NK-92 (cell line): ENCODE data around the gene GPR150.

ENCODE experiments used
- DNase-seq: peaks from one replicate; lab custom pipeline; 2025; ENCODE audit not compliant: unreplicated experiment; lab: John Stamatoyannopoulos, UW

The GPR150 gene

DNA sequence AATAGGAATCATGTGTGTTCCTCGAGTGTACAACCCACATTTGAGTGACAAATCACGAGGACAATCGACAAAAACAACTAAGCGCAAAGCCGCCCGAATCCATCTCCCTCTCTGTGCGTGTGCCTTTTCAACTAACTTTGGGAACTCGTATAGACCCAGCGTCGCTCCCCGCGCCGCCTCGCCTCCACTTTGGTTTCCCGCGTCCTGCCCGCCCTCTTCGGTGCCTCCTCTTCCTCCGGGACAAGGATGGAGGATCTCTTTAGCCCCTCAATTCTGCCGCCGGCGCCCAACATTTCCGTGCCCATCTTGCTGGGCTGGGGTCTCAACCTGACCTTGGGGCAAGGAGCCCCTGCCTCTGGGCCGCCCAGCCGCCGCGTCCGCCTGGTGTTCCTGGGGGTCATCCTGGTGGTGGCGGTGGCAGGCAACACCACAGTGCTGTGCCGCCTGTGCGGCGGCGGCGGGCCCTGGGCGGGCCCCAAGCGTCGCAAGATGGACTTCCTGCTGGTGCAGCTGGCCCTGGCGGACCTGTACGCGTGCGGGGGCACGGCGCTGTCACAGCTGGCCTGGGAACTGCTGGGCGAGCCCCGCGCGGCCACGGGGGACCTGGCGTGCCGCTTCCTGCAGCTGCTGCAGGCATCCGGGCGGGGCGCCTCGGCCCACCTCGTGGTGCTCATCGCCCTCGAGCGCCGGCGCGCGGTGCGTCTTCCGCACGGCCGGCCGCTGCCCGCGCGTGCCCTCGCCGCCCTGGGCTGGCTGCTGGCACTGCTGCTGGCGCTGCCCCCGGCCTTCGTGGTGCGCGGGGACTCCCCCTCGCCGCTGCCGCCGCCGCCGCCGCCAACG is at the start of gene GPR150:
Gene GPR150, plus strand, starts transcription at position 58 of the 840 bp plus-strand sequence. Its CDS starts 189 bp downstream, at position 247.
- DNase-seq, result no peak

DNA sequence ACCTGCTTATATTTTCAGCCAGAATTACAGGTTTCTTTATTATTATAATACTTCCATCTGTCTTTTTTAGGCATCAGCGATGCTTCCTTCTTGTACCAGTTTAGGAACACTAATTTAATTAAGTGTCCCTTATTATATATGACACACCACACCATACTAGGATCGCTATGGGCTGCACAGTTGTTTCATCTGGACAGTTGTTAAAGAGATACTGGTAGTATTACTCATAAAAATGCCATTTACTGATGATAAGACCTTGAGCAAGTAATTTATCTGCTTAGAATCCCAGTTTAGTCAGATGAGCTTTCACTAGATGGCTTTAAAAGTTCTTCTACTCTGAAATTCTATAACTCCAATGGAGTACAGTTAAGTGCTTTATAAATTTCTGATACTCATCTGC is 47.9 kb upstream of the GPR150 start:
- no peak for DNase-seq

DNA sequence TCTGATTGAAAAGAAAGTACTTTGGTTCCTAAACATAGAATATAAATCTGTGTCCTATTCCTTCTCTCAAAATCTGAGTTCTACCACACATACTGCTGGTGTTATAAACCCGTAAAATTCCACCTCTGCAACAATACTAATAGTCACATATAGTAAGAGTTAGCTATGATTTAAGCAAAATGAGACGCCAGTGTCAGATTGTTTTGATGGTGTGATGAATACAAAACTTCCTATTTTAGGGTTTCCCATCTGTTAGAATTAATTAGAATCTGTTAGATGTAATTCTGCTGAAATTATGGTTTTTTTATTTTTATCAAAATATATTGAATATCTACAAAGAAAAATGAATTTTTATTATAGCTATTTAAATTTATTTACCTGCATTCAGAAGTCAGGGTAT is 38.3 kb upstream of the GPR150 start:
- DNase-seq, result no peak

DNA sequence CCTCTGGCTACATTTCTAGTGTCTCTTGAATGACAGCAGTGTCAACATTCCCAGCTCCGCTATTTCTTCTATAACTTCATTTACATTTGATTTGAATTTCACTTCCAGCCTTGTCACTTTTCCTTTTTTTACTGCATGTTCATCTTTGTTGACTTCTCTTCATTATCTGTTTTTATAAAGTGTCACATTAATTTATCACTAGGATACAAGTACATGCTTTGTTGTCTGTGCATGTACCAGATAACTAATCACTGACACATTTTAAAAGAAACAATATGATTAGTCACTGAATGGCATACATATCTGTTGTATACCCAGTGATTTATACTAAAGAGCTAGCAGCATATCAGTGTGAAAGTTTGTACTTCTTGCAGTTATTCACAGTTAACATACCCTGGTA is 35.9 kb upstream of the GPR150 start:
- DNase-seq, result no peak

DNA sequence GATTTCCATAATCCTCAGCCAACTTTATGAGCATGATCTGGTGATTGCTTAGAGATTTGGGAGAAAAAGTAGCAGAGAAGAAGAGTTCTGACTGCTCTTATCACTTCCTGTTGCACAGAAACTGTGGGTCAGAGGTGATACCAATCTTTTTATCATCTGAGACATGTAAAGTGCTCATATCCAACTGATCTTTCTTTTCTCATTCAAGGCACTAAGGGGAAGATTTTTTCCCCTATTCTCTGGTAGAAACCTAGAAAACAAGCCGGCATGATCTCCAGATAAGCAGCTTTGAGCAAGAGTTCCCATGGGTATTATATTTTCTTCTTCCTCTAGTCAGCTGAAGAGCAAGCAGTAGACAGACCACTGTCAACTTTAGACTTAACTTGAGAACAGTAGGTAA is 29.0 kb upstream of the GPR150 start:
- DNase-seq, result no peak

DNA sequence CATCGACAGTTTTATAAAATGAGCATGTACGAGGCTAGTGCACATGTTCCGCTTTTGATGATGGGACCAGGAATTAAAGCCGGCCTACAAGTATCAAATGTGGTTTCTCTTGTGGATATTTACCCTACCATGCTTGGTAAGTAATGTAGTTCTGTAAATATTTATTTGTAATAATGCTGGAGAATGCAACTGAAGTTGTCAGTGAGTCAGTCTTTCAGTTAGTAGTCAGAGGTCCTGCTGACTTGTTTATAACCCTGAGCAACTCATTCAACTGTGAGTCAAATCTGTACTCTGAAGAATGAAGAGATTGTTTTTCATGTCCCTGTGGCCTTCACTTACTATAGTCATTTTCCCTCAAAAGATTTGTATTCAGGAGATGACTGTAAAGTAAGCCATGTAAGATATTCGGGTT is 28.4 kb upstream of the GPR150 start:
- no peak for DNase-seq

DNA sequence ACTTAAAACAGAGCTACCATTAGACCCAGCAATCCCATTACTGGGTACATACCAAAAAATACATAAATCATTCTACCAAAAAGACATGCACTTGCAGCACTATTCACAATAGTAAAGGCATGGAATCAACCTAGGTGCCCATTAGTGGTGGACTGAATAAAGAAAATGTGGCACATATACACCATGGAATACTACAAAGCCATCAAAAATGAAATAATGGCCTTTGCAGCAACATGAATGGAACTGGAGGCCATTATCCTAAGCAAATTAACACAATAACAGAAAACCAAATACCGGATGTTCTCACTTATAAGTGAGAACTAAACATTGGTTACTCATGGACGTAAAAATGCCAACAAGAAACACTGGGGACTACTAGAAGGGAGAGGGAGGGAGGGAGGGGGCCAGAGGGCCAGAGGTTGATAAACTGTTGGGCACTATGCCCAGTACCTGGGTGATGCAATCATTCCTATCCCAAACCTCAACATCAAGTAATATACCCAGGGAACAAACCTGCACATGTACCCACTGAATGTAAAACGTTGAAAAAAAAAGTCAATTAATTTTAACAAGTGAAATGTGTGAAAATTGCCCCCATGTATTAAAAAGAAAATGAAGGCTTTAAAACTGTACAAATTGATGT is 24.5 kb upstream of the GPR150 start:
- DNase-seq, result no peak

DNA sequence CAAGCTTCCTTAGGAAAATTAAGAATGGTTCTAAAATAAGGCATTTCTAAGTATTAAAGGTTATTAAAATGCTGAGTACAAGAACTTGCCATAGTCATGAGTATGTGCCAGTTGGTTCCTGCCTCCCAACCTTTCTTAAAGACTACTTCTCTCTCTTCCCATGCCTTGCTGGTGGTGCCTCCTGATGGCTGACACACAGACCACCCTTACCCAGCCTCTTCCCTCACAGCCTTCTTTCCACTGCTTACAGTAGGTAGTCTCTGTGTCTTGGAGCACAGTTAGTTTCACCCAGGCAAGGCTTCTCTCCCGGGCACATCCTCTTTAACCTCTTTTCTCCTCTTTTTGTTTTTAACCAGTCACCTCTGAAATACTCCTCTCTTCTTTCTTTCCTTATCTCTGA is 20.6 kb upstream of the GPR150 start:
- DNase-seq, result no peak

DNA sequence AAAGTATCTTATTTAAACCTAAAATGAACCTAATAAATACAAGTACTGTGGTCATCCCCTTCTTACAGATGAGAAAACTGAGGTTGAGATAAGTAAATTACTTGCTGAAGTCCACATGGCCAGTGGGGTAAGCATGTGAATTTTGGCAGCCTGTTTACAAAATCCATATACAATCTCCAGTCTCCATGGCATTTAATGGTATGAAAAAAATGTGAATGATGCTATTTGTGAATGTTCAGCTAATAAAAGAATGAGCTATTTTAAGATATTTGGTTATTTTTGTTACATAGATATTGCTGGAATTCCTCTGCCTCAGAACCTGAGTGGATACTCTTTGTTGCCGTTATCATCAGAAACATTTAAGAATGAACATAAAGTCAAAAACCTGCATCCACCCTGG is 19.3 kb upstream of the GPR150 start:
- DNase-seq, result no peak

DNA sequence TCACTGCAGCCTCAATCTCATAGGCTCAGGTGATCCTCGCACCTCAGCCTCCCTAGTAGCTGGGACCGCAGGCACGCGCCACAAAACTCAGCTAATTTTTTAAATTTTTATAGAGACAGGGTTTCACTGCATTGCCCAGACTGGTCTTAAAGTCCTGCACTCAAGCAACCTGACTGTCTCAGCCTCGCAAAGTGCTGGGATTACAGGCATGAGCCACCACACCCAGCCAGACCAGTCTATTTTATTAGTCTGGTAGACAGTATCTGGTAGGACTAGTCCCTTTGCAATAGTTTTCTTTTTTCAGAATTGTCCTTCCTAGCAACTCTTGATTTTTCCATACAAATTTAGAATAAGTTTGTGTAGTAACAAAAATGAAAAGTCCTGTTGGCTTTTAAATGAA is 14.1 kb upstream of the GPR150 start:
- DNase-seq, result no peak

DNA sequence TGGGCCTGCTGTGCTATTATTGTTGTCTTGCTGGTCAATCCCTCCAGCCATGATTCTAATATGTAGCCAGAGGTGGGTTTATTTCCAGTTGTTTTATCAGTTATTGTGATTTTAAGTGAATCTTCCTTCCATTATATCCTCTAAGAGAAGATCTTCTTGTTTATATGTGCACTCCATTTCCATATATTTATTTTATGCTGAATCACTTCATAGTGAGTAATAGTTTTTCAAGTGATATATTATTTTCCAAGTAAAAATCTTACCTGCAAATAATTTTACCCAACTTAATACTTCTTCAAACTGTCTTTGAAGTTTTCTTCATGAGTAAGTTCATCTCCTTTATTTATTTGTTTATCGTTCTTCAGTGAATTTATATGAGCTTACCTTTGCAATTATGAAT is 13.5 kb upstream of the GPR150 start:
- DNase-seq, result no peak

DNA sequence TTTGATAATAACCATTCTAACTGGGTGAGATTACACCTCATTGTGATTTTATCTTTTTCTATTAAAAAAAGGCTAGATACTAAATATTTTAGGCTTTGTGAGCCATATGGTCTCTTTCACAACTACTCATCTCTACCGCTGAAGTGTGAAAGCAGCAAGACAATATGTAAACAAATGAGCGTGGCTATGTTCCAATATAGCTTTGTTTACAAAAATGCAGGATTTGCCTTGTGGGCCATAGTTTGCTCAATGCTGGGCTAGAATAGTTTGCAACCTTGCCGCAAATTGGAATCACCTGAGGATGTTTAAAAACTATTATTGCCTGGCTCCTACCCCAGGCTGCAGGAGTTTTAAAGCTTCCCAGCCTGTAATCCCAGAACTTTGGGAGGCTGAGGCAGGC is 10.2 kb upstream of the GPR150 start:
- DNase-seq, result no peak

DNA sequence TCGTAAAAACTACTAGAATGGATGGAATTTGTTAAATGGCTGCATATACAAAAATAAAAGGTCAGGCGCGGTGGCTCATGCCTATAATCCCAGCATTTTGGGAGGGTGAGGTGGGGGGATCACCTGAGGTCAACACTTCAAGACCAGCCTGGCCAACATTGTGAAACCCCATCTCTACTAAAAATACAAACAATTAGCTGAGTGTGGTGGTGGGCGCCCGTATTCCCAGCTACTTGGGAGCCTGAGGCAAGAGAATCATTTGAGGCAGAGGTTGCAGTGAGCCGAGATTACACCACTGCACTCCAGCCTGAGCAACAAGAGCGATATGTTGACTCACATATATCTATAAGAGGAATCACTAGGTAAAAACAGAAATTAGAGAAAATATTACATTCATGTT is 9.3 kb upstream of the GPR150 start:
- no peak for DNase-seq

DNA sequence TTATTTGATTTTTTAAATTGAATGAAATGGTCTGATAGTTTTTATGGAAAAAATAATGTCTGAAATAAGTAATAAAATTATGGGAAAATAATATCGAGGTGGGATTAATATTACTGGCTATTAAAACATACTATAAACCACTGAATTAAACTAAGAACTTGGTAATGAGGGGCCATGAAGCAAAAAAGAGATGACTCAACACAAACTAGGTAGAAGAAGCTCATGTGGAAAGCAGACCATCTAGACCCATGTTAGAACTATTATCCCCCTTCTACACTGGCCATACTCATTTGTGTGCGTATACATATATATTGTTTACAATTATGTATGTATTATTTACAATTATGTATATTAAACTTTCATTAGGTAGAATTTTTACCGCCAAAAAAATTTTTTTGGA is 8.5 kb upstream of the GPR150 start:
- no peak for DNase-seq

DNA sequence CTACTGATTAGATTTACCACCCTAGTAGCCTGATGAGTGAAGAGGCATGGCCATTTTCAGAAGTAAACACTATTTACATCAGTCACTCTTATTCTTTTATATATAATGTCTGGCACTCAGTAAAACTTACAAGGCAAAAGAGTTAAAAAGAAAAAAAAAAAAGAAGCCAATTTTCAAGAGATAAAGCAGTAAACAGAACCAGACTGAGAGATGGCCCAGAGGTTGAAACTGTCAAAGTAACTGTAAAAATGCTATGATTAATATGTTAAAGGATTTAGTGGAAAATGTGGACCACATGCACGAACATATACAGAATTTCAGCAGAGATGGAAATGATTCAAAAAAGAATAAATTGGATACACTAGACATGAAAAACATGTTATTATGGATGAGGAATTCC is 6.4 kb upstream of the GPR150 start:
- no peak for DNase-seq

DNA sequence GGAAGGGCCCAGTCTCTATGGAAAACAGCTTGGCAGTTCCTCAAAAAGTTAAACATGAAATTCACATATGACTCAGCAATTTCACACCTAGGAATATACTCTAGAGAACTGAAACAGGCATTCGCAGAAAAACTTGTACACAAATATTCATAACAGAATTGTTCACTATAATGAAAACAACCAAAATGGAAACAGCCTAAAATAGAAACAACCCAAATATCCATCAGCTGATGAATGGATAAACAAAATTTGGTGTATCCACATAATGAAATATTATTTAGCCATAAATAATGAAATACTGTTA is 4.8 kb upstream of the GPR150 start:
- DNase-seq, result no peak

DNA sequence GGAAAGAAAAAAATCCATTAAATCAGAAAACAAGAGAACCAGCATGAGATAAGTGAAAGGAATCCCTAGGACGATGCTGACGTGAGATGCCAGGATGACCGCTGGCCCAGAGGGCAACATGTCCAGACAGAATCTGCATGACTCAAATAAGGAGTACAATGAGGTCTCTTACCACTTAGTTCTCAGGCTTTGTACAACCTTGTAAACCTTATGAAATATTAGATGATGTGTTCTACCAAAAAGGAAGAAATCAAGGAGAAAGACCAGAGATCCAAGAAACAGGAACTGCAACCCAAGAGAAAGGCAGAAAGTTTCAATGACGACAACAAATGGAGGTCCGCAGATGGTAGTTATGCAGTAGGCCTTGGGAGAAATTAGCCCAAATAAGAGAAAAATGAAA is 2.8 kb upstream of the GPR150 start:
- no peak for DNase-seq

DNA sequence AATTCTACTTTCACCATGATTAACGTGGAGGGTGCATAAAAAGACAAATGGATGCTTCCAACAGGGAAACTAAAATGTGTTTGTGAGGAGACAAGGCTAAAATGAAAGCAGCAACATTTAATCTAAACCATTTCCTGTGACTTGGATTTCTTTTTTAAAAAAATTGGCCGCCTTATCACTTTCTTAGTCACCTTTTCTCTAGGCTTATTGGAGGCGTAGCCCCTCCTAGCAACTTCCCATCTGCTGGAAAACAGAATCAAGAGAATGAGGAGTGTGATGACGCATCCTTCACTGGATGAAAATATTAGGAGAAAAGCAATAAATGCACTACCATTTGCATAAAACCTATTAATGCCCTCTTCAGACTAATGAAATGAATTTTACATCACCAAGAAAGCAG is 791 bp upstream of the GPR150 start:
- no peak for DNase-seq

DNA sequence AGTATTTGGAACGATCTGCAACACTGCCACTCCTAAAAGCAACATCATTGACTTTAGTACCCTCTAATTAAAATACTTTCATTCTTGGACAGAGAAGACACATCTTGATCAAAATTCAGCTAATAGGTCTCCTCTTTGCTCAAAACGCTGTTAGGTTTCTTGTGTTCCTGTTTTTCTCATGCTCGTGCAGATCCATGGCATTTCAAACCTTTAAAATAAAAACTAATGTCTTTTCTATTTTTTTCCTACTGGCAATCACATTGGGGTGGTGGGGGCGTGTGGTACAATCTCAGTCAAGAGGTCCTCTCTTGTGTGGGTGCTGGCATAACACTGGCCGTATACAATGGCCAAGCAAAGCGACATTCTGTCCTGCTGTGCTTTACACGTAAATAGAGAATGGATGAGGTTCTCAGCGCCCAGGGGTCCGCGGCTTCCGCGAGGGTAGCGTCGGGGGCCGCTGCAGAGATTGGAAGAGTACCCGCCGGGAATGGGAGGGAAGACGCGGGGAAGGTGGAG is 315 bp upstream of the GPR150 start:
- no peak for DNase-seq

DNA sequence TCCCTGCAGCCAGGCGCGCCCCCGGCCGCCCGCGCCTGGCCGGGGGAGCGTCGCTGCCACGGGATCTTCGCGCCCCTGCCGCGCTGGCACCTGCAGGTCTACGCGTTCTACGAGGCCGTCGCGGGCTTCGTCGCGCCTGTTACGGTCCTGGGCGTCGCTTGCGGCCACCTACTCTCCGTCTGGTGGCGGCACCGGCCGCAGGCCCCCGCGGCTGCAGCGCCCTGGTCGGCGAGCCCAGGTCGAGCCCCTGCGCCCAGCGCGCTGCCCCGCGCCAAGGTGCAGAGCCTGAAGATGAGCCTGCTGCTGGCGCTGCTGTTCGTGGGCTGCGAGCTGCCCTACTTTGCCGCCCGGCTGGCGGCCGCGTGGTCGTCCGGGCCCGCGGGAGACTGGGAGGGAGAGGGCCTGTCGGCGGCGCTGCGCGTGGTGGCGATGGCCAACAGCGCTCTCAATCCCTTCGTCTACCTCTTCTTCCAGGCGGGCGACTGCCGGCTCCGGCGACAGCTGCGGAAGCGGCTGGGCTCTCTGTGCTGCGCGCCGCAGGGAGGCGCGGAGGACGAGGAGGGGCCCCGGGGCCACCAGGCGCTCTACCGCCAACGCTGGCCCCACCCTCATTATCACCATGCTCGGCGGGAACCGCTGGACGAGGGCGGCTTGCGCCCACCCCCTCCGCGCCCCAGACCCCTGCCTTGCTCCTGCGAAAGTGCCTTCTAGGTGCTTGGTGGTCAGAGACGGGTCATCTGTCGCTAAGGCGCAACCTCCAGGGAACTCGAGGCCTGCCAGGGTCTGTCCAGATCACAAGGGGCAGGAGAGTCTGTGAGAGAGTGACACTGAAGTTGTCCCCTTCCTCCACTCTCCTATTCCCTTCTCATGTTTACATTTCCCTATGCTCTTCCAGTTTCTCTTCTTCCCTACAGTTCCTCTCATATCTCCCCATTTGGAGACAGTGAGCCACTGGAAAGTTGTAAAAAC is 1.3 kb downstream of the GPR150 start:
- DNase-seq, result no peak

DNA sequence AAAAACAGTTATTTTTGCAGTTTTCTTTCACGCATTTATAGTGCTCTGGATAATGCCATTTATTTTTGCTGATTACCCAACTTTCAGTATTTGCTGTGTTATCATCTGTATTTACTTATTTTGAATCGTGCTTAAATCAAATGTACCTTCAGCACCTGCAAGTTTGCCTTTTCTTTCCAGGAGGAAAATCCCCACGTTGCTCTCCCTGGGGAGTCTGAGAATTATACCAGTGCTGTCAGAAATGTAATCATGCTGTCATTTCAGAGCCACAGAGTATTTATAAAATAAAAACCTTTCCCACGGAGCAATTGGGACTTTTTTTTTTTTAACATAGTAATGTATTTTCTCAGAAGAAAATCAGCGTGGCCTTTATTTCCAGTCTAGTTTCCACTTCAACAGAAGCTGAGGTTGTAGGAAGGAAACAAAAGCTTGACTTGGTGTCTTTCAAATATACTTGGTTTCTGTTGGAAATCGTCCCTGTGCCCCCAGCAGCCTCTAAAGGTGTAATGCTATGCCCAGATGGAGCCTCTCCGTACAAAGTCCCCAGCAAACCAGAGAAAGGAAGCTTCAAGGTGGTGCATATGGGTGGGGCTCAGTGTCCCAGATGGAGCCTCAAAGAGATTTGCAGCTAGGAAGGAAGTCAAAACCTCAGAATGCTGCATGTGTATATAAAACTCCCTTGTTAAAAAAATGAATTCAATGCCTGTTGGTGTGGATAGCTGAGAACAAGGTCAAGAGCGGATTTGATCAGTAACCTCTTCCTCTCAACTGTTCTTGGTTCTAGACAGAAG is 2.1 kb downstream of the GPR150 start:
- no peak for DNase-seq
